GM12878 (cell line): ENCODE data around the gene CAST. TPM values are rescaled to one million over a fixed set of nuclear protein-coding genes. Genes with fewer than 3 reads are reported as not detected.

Experiments used
- ATAC-seq: fragments of 200-7000 bp; cut with Tn5 transposase; 3 replicates; pipeline ENCODE4 v1.9.1; 2020; ENCODE audit warnings: mild to moderate bottlenecking, moderate library complexity
- BruUV-seq: library from RNA; stranded (reverse); fragments of 400-500 nt; replicated peaks from 2 replicates; lab custom pipeline; 2021; lab: Mats Ljungman, UMichigan
- CTCF ChIA-PET: fragments of 300-600 bp; sonication (Branson Sonifier 250); formaldehyde crosslinking; extraction: SDS; loops from one replicate; lab custom pipeline; 2021; ENCODE audit warnings: inconsistent platforms; lab: Yijun Ruan, JAX
- POLR2A ChIA-PET: fragments of 350-600 bp; formaldehyde crosslinking; extraction: SDS; loops from one replicate; lab custom pipeline; 2021; ENCODE audit warnings: inconsistent platforms; lab: Charles Lee
- RAD21 ChIA-PET: fragments of 300-600 bp; sonication (Branson Sonifier 250); formaldehyde crosslinking; loops from one replicate; lab custom pipeline; 2023; ENCODE audit warnings: antibody characterized with exemption; ENCODE audit not compliant: unreplicated experiment; lab: Charles Lee
- SMC1A ChIA-PET: fragments of 300-600 bp; sonication (Branson Sonifier 250); formaldehyde crosslinking; loops from one replicate; lab custom pipeline; 2023; ENCODE audit not compliant: unreplicated experiment, uncharacterized antibody; lab: Charles Lee
- DNase-seq: peaks from one replicate; pipeline ENCODE4 v3.0.0-alpha.2; 2011; ENCODE audit warnings: low read depth, low spot score
- FAIRE-seq: peaks from 3 replicates; lab custom pipeline; 2011; peaks lifted over from hg19 to GRCh38; lab: Jason Lieb, UNC
- H2AFZ ChIP-seq: 2 replicates; pipeline ENCODE4 v1.6.0; 2011; ENCODE audit warnings: low read depth, low read length, control low read depth; ENCODE audit not compliant: control insufficient read depth
- H3K27ac ChIP-seq: 2 replicates; pipeline ENCODE4 v1.5.1; 2011; ENCODE audit warnings: control low read depth; ENCODE audit not compliant: control insufficient read depth, insufficient read depth
- H3K27me3 ChIP-seq, 2 experiments: replicated peaks in 1 of 2; 2 replicates each; pipeline versions ENCODE4 v1.6.0 to v1.6.1; 2011; ENCODE audit warnings: low read length in 1 of 2; ENCODE audit not compliant: control insufficient read depth in 2 of 2, insufficient read depth in 2 of 2
- H3K36me3 ChIP-seq, 2 experiments: 2 replicates each; pipeline ENCODE4 v1.5.1; 2011; ENCODE audit warnings: low read length in 1 of 2; ENCODE audit not compliant: control insufficient read depth in 2 of 2, insufficient read depth in 2 of 2
- H3K4me1 ChIP-seq: 2 replicates; pipeline ENCODE4 v1.6.1; 2011; ENCODE audit warnings: mild to moderate bottlenecking, low read length, moderate library complexity, mixed read lengths; ENCODE audit not compliant: control insufficient read depth, insufficient read depth
- H3K4me2 ChIP-seq: 2 replicates; pipeline ENCODE4 v1.6.0; 2011; ENCODE audit warnings: control low read depth; ENCODE audit not compliant: control insufficient read depth, insufficient read depth
- H3K4me3 ChIP-seq: fragments of 200-600 bp; sonication (generic); 2 replicates; pipeline ENCODE4 v1.5.1; 2016
- H3K79me2 ChIP-seq: 2 replicates; pipeline ENCODE4 v1.6.0; 2011; ENCODE audit warnings: low read length; ENCODE audit not compliant: control insufficient read depth, insufficient read depth
- H3K9ac ChIP-seq: 2 replicates; pipeline ENCODE4 v1.8.0; 2011; ENCODE audit warnings: low read length, control low read depth, mixed read lengths; ENCODE audit not compliant: control insufficient read depth, insufficient read depth
- H3K9me3 ChIP-seq: replicated peaks from 3 replicates; pipeline ENCODE4 v1.5.1; 2011; ENCODE audit warnings: mild to moderate bottlenecking, low read length; ENCODE audit not compliant: control insufficient read depth, insufficient read depth
- H4K20me1 ChIP-seq: 2 replicates; pipeline ENCODE4 v1.6.0; 2011; ENCODE audit not compliant: control insufficient read depth, insufficient read depth
- CBFB ChIP-seq: IDR thresholded peaks from 2 replicates; pipeline ENCODE4 v1.6.1; 2016; ENCODE audit warnings: antibody characterized with exemption, low read depth
- DPF2 ChIP-seq: fragments of 450-650 bp; IDR thresholded peaks from 2 replicates; pipeline ENCODE4 v1.6.1; 2017; ENCODE audit warnings: mild to moderate bottlenecking
- ETV6 ChIP-seq, 2 experiments: fragments of 450-650 bp in 1 of 2; IDR thresholded peaks in 1 of 2; conservative IDR thresholded peaks in 1 of 2; 2 replicates each; pipeline ENCODE4 v1.6.1; 2014; ENCODE audit warnings: antibody characterized with exemption in 1 of 2, borderline replicate concordance in 1 of 2, low read depth in 1 of 2, mild to moderate bottlenecking in 1 of 2, moderate library complexity in 1 of 2
- HDAC6 ChIP-seq: fragments of 200-600 bp; sonication (generic); IDR thresholded peaks from one replicate; pipeline ENCODE4 v1.8.0; 2017; ENCODE audit warnings: antibody characterized with exemption; ENCODE audit not compliant: unreplicated experiment
- LARP7 ChIP-seq: fragments of 450-650 bp; IDR thresholded peaks from 2 replicates; pipeline ENCODE4 v1.6.1; 2017; ENCODE audit warnings: mild to moderate bottlenecking
- MTA2 ChIP-seq: fragments of 450-650 bp; IDR thresholded peaks from 2 replicates; pipeline ENCODE4 v1.6.1; 2016; ENCODE audit warnings: low read depth, mild to moderate bottlenecking, moderate library complexity
- MYB ChIP-seq: fragments of 150-350 bp; IDR thresholded peaks from 2 replicates; pipeline ENCODE4 v1.6.1; 2014; ENCODE audit warnings: mild to moderate bottlenecking, low read depth, low read length, borderline replicate concordance
- NKRF ChIP-seq: fragments of 450-650 bp; conservative IDR thresholded peaks from 2 replicates; pipeline ENCODE4 v1.6.1; 2017; ENCODE audit warnings: mild to moderate bottlenecking, moderate library complexity
- NR2C2 ChIP-seq: IDR thresholded peaks from 2 replicates; pipeline ENCODE4 v1.6.1; 2011; ENCODE audit warnings: borderline replicate concordance, low read depth; ENCODE audit not compliant: control insufficient read depth, insufficient read length
- RELA ChIP-seq: fragments of 450-650 bp; IDR thresholded peaks from 2 replicates; pipeline ENCODE4 v1.8.0; 2014; ENCODE audit warnings: borderline replicate concordance; ENCODE audit not compliant: partially characterized antibody
- SMAD5 ChIP-seq: IDR thresholded peaks from 2 replicates; pipeline ENCODE4 v1.6.1; 2016; ENCODE audit warnings: antibody characterized with exemption, low read depth
- SMC3 ChIP-seq: IDR thresholded peaks from 2 replicates; pipeline ENCODE4 v1.6.1; 2011; ENCODE audit warnings: low read length, improper control_type of control experiment, borderline replicate concordance
- TAF1 ChIP-seq: IDR thresholded peaks from 2 replicates; pipeline ENCODE4 v1.6.1; 2011; ENCODE audit warnings: mild to moderate bottlenecking, low read depth, low read length, borderline replicate concordance
- TCF12 ChIP-seq: IDR thresholded peaks from 2 replicates; pipeline ENCODE4 v1.6.1; 2011; ENCODE audit warnings: low read depth, mild to moderate bottlenecking, low read length
- WGBS: methylation state at CpG from one replicate; pipeline ENCODE4 v1.1.6; 2016; ENCODE audit warnings: low lambda C conversion rate; ENCODE audit not compliant: insufficient replicate concordance, insufficient coverage; ENCODE audit errors: missing lambda C conversion rate; 5-methylcytosine and 5-hydroxymethylcytosine counted together
- in situ Hi-C: fragments of 300-500 bp; cut with MboI; formaldehyde crosslinking; loops from 9 replicates; pipeline ENCODE4 v1.14.3; 2018; ENCODE audit warnings: mixed read lengths
- intact Hi-C: fragments of 100-400 bp; cut with micrococcal nuclease; formaldehyde crosslinking; loops from one replicate; pipeline ENCODE4 v1.14.2; 2022; ENCODE audit not compliant: unreplicated experiment
- polyA plus RNA-seq, 11 experiments: library from polyadenylated mRNA; depleted of rRNA in 4 of 11; unstranded in 6 of 11; stranded (reverse) in 5 of 11; fragments of >200 nt; fragmentation: Nextera tagmentation in 4 of 11; fragmentation: Illumina TruSeq in 1 of 11; extraction: Ambion mirVana in 4 of 11; extraction: Trizol in 1 of 11; gene quantifications; 1 replicate in 1 of 11; 2 replicates in 10 of 11; pipeline versions ENCODE4 v1.2.1 to v1.2.3, GENCODE V29; 2011 to 2016; ENCODE audit warnings: inconsistent platforms in 2 of 11, missing spikeins in 2 of 11, low read depth in 1 of 11
- total RNA-seq, 4 experiments: library from RNA; depleted of rRNA in 3 of 4; stranded (reverse); fragments of >200 nt in 3 of 4; fragmentation: Illumina TruSeq in 1 of 4; extraction: Trizol in 1 of 4; gene quantifications; 2 replicates each; pipeline versions ENCODE4 v1.2.1 to v1.2.3, GENCODE V29; 2013 to 2021
- TF ChIP-seq, protein P1 (sequence below): fragments of 450-650 bp; IDR thresholded peaks from 2 replicates; pipeline ENCODE4 v1.6.1; 2017; ENCODE audit warnings: mild to moderate bottlenecking

Gene CAST
- total and polyA plus RNA-seq, 10 of the 15 experiments (the other 5 are each of a cell fraction or from before 2014, with no cell fraction given) = 31.7 to 140 (median 68.5) TPM

DNA sequence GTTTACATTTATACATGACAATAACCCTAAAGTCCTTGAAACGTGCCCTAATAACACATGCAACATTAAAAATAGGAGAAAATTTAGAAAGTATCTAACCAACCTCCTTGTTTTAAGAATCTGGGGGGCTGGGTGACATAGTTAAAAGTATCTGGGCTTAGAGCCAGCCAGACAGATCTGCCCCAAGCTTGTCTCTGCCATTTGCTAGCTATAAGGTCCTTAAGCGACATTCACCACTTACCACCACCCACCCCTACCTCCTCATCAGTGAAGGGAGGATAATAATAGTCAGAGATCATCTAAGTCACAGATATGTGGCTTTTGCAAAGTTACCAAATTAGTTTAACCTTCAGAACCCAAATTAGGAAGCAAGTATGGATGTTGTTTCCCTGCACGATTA is 33.8 kb upstream of the CAST start:
- no peaks in the 10 kb centered on the region for H3K27me3 ChIP-seq
- intact Hi-C loops = no loop called here
- no peak for TF ChIP-seq MYB
- TF ChIP-seq, protein P1, sequence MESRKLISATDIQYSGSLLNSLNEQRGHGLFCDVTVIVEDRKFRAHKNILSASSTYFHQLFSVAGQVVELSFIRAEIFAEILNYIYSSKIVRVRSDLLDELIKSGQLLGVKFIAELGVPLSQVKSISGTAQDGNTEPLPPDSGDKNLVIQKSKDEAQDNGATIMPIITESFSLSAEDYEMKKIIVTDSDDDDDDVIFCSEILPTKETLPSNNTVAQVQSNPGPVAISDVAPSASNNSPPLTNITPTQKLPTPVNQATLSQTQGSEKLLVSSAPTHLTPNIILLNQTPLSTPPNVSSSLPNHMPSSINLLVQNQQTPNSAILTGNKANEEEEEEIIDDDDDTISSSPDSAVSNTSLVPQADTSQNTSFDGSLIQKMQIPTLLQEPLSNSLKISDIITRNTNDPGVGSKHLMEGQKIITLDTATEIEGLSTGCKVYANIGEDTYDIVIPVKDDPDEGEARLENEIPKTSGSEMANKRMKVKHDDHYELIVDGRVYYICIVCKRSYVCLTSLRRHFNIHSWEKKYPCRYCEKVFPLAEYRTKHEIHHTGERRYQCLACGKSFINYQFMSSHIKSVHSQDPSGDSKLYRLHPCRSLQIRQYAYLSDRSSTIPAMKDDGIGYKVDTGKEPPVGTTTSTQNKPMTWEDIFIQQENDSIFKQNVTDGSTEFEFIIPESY = no peak
- TF ChIP-seq NR2C2 = no peak
- no peak for TF ChIP-seq HDAC6
- no peak for TF ChIP-seq TCF12
- no peak for TF ChIP-seq CBFB
- TF ChIP-seq DPF2 = no peak
- TF ChIP-seq NKRF = no peak
- no peak for TF ChIP-seq SMC3
- TF ChIP-seq RELA = no peak
- TF ChIP-seq MTA2 = no peak
- no peak for TF ChIP-seq LARP7
- TF ChIP-seq ETV6 (conservative IDR thresholded peaks at IDR 0.05 in 1 of 2, IDR thresholded peaks at IDR 0.05 in 1 of 2; ENCODE audit: borderline replicate concordance in 1 of 2, low read depth in 1 of 2) = no peak
- no peak for TF ChIP-seq TAF1
- no peak for TF ChIP-seq SMAD5
- no peaks in the 10 kb centered on the region for H3K79me2 ChIP-seq
- no TSS peak for BruUV-seq
- ChIA-PET CTCF (interaction anchor here (1.1 kb wide), 1 partner anchor 14 kb away, joined by 3 read pairs; no protein-coding TSS in a partner anchor), RAD21 (no interaction called here), SMC1A (no interaction called here), POLR2A (no interaction called here)
- 87% methylated on average over 3 of the region's 3 CpGs for WGBS
- no peaks in the 10 kb centered on the region for H3K9me3 ChIP-seq
- no peak for ATAC-seq
- H3K4me3 ChIP-seq = no peak overlapping the region
- H3K36me3 ChIP-seq = no peaks in the 10 kb centered on the region
- no peak overlapping the region for H3K9ac ChIP-seq
- no peak for DNase-seq
- no peaks in the 10 kb centered on the region for H4K20me1 ChIP-seq
- in situ Hi-C loops = no loop called here
- no peaks in the 10 kb centered on the region for H3K4me1 ChIP-seq
- H3K27ac ChIP-seq = no peak overlapping the region
- H2AFZ ChIP-seq = no peak overlapping the region
- no peak for FAIRE-seq
- no peak overlapping the region for H3K4me2 ChIP-seq
